Colonic mucosa (tissue), 4 donors: ENCODE data around the gene HIPK3. TPM values are rescaled to one million over a fixed set of nuclear protein-coding genes. Genes with fewer than 3 reads are reported as not detected.

Experiments
- DNase-seq: peaks from one replicate; pipeline ENCODE4 v3.0.0-alpha.2; 2020
- H3K27ac ChIP-seq: fragments of 200-600 bp; one replicate; pipeline ENCODE4 v1.8.0; 2021
- H3K27me3 ChIP-seq: fragments of 200-600 bp; one replicate; pipeline ENCODE4 v1.8.0; 2021
- H3K36me3 ChIP-seq: fragments of 200-600 bp; one replicate; pipeline ENCODE4 v1.8.0; 2021
- H3K4me1 ChIP-seq: fragments of 200-600 bp; one replicate; pipeline ENCODE4 v1.8.0; 2021; ENCODE audit warnings: mild to moderate bottlenecking
- H3K4me3 ChIP-seq: fragments of 200-600 bp; one replicate; pipeline ENCODE4 v1.8.0; 2021
- H3K9ac ChIP-seq, 2 donors: one replicate each; pipeline ENCODE4 v1.7.0; 2013; ENCODE audit warnings: control low read depth in 2 of 2, low read depth in 2 of 2, low read length in 2 of 2
- H3K9me3 ChIP-seq: fragments of 200-600 bp; one replicate; pipeline ENCODE4 v1.8.0; 2021
- CTCF ChIP-seq: fragments of 200-600 bp; IDR thresholded peaks from one replicate; pipeline ENCODE4 v1.8.0; 2022; ENCODE audit warnings: antibody characterized with exemption, mild to moderate bottlenecking
- intact Hi-C: fragments of 100-400 bp; cut with DNase I; formaldehyde crosslinking; loops from one replicate; pipeline ENCODE4 v1.14.1; 2022
- total RNA-seq, 2 donors: library from RNA; stranded (reverse); fragmentation: NEBNext Ultra II Directional in 1 of 2; extraction: Animal tissue kit (Norgen Biotek cat#: 25700) in 1 of 2; gene quantifications; one replicate each; pipeline ENCODE4 v1.2.1, GENCODE V29; 2021
- donor health status: healthy.
- donor health status: DM: no; HTN: no; CAD: no.
- donor health status: DM: no; HTN: no; CAD: no.

HIPK3 gene
- total RNA-seq, 2 donors from 2014 or later = 48.1 to 96.3 TPM

- Histone ChIP-seq H3K9ac (no peak overlapping the region), H3K4me3 (no peak overlapping the region), H3K27ac (no peak overlapping the region), H3K9me3 (no peaks in the 10 kb centered on the region), H3K27me3 (no peaks in the 10 kb centered on the region), H3K4me1 (no peaks in the 10 kb centered on the region), H3K36me3 (no peaks in the 10 kb centered on the region)
- intact Hi-C loops = loop anchor here (5.0 kb wide), 2 partner anchors 68 to 158 kb away; partner anchors contain the start of gene HIPK3
- no peak for TF ChIP-seq CTCF
- no peak for DNase-seq
These were observed 68.3 kb downstream of the HIPK3 start for GRCh38 chr11:33325451-33325850.

GRCh38 chr11:33329705-33330329 lies 72.6 kb downstream of the HIPK3 start:
- DNase-seq = peak; percentile 53
- no peaks in the 10 kb centered on the region for H3K27me3 ChIP-seq
- H3K4me3 ChIP-seq = no peak overlapping the region
- H3K27ac ChIP-seq = no peak overlapping the region
- TF ChIP-seq CTCF = peak; percentile 56
- intact Hi-C loops = loop anchor here (5.0 kb wide), 2 partner anchors 73 to 163 kb away; partner anchors contain the start of gene HIPK3
- H3K9me3 ChIP-seq = no peaks in the 10 kb centered on the region
- H3K36me3 ChIP-seq = no peaks in the 10 kb centered on the region
- H3K9ac ChIP-seq = no peak overlapping the region
- H3K4me1 ChIP-seq = no peaks in the 10 kb centered on the region

GRCh38 chr11:33333816-33334215 lies 76.6 kb downstream of the HIPK3 start:
- DNase-seq = no peak
- Histone ChIP-seq H3K4me3 (no peak overlapping the region), H3K4me1 (no peaks in the 10 kb centered on the region), H3K27ac (no peak overlapping the region), H3K9me3 (no peaks in the 10 kb centered on the region), H3K27me3 (no peaks in the 10 kb centered on the region), H3K9ac (no peak overlapping the region), H3K36me3 (no peaks in the 10 kb centered on the region)
- no peak for TF ChIP-seq CTCF
- intact Hi-C loops = no loop called here

- H3K36me3 ChIP-seq = no peaks in the 10 kb centered on the region
- H3K4me3 ChIP-seq = no peak overlapping the region
- H3K27me3 ChIP-seq = no peaks in the 10 kb centered on the region
- no peak for TF ChIP-seq CTCF
- H3K9me3 ChIP-seq = no peaks in the 10 kb centered on the region
- H3K4me1 ChIP-seq = no peaks in the 10 kb centered on the region
- intact Hi-C loops = no loop called here
- DNase-seq = no peak
- no peak overlapping the region for H3K9ac ChIP-seq
- no peak overlapping the region for H3K27ac ChIP-seq
These were observed 77.4 kb downstream of the HIPK3 start for GRCh38 chr11:33334627-33335026.

- H3K9ac ChIP-seq = no peak overlapping the region
- intact Hi-C loops = no loop called here
- no peaks in the 10 kb centered on the region for H3K4me1 ChIP-seq
- no peak overlapping the region for H3K4me3 ChIP-seq
- no peak for DNase-seq
- TF ChIP-seq CTCF = no peak
- peaks cover 14% of the 10 kb centered on the region for H3K36me3 ChIP-seq
- no peak overlapping the region for H3K27ac ChIP-seq
- H3K27me3 ChIP-seq = no peaks in the 10 kb centered on the region
- no peaks in the 10 kb centered on the region for H3K9me3 ChIP-seq
These were observed 82.1 kb downstream of the HIPK3 start for GRCh38 chr11:33339247-33339646.
